ENCODE data around the gene KLHL29. TPM values are rescaled to one million over a fixed set of nuclear protein-coding genes. Genes with fewer than 3 reads are reported as not detected.

The KLHL29 gene
- total and polyA plus RNA-seq, 2 experiments from 2014 or later: 3.8 to 9.9 TPM

- TF ChIP-seq EZH2 (IDR thresholded peaks at IDR 0.05; ENCODE audit: borderline replicate concordance): no peak
- TF ChIP-seq CTCF (IDR thresholded peaks at IDR 0.05; ENCODE audit: poor library complexity): no peak
- no peak for TF ChIP-seq EZH2phosphoT487 (IDR thresholded peaks at IDR 0.05; ENCODE audit: low read depth, severe bottlenecking, unreplicated experiment)
- no peaks in the 10 kb centered on the region for H3K9me2 ChIP-seq (replicated peaks; ENCODE audit: insufficient read depth)
- H3K27ac ChIP-seq: no peak overlapping the region
- no peaks in the 10 kb centered on the region for H3K27me3 ChIP-seq
- no peak overlapping the region for H3K4me3 ChIP-seq
- no peaks in the 10 kb centered on the region for H3K9me3 ChIP-seq (ENCODE audit: low read depth)
- no peaks in the 10 kb centered on the region for H4K20me1 ChIP-seq (ENCODE audit: insufficient read depth, poor library complexity, severe bottlenecking)
- no peaks in the 10 kb centered on the region for H3K36me3 ChIP-seq (replicated peaks; ENCODE audit: insufficient read depth, low read depth)
- H3K4me1 ChIP-seq (ENCODE audit: insufficient read depth): peaks cover 10% of the 10 kb centered on the region
- no peak for DNase-seq (ENCODE audit: low spot score)
- WGBS (ENCODE audit: low lambda C conversion rate, missing lambda C conversion rate): 100% methylated on average over 2 of the region's 2 CpGs
- no peak overlapping the region for H2AFZ ChIP-seq
- no peak overlapping the region for H3K4me2 ChIP-seq
- no peaks in the 10 kb centered on the region for H3K79me2 ChIP-seq
Observed at GRCh38 chr2:23660237-23660636, 275.3 kb downstream of the KLHL29 start.

GRCh38 chr2:23661276-23662050 lies 276.5 kb downstream of the KLHL29 start:
- H4K20me1 ChIP-seq (ENCODE audit: insufficient read depth, poor library complexity, severe bottlenecking): no peaks in the 10 kb centered on the region
- H3K36me3 ChIP-seq (replicated peaks; ENCODE audit: insufficient read depth, low read depth): no peaks in the 10 kb centered on the region
- H3K4me2 ChIP-seq: no peak overlapping the region
- no peaks in the 10 kb centered on the region for H3K79me2 ChIP-seq
- TF ChIP-seq CTCF (IDR thresholded peaks at IDR 0.05; ENCODE audit: poor library complexity) (no peak), EZH2phosphoT487 (IDR thresholded peaks at IDR 0.05; ENCODE audit: low read depth, severe bottlenecking, unreplicated experiment) (no peak), EZH2 (IDR thresholded peaks at IDR 0.05; ENCODE audit: borderline replicate concordance) (no peak)
- no peak for DNase-seq (ENCODE audit: low spot score)
- no peaks in the 10 kb centered on the region for H3K27me3 ChIP-seq
- WGBS (ENCODE audit: low lambda C conversion rate, missing lambda C conversion rate): 86% methylated on average over 11 of the region's 11 CpGs
- H2AFZ ChIP-seq: no peak overlapping the region
- H3K9me2 ChIP-seq (replicated peaks; ENCODE audit: insufficient read depth): no peaks in the 10 kb centered on the region
- no peak overlapping the region for H3K4me3 ChIP-seq
- no peak overlapping the region for H3K27ac ChIP-seq
- peaks cover 10% of the 10 kb centered on the region for H3K4me1 ChIP-seq (ENCODE audit: insufficient read depth)
- H3K9me3 ChIP-seq (ENCODE audit: low read depth): no peaks in the 10 kb centered on the region

GRCh38 chr2:23662466-23662865 lies 277.5 kb downstream of the KLHL29 start:
- no peak overlapping the region for H3K27ac ChIP-seq
- no peaks in the 10 kb centered on the region for H3K79me2 ChIP-seq
- no peaks in the 10 kb centered on the region for H4K20me1 ChIP-seq (ENCODE audit: insufficient read depth, poor library complexity, severe bottlenecking)
- no peaks in the 10 kb centered on the region for H3K27me3 ChIP-seq
- no peak for TF ChIP-seq EZH2 (IDR thresholded peaks at IDR 0.05; ENCODE audit: borderline replicate concordance)
- no peak for TF ChIP-seq CTCF (IDR thresholded peaks at IDR 0.05; ENCODE audit: poor library complexity)
- no peak for TF ChIP-seq EZH2phosphoT487 (IDR thresholded peaks at IDR 0.05; ENCODE audit: low read depth, severe bottlenecking, unreplicated experiment)
- H3K4me2 ChIP-seq: no peak overlapping the region
- H3K9me2 ChIP-seq (replicated peaks; ENCODE audit: insufficient read depth): no peaks in the 10 kb centered on the region
- no peaks in the 10 kb centered on the region for H3K36me3 ChIP-seq (replicated peaks; ENCODE audit: insufficient read depth, low read depth)
- no peak overlapping the region for H3K4me3 ChIP-seq
- H3K4me1 ChIP-seq (ENCODE audit: insufficient read depth): peaks cover 4% of the 10 kb centered on the region
- WGBS (ENCODE audit: low lambda C conversion rate, missing lambda C conversion rate): 76% methylated on average over 6 of the region's 6 CpGs
- no peak overlapping the region for H2AFZ ChIP-seq
- no peak for DNase-seq (ENCODE audit: low spot score)
- no peaks in the 10 kb centered on the region for H3K9me3 ChIP-seq (ENCODE audit: low read depth)

Measured in hepatocyte (in vitro differentiated cells).